Erythroblast (primary cell): Measurements from ENCODE around the gene ZP4.

Source experiments
- GATA1 ChIP-seq: IDR thresholded peaks from 2 replicates; pipeline ENCODE4 v1.6.1; 2011; ENCODE audit warnings: low read depth, mild to moderate bottlenecking, control low read depth, low read length, moderate library complexity
- POLR2A ChIP-seq: IDR thresholded peaks from 2 replicates; pipeline ENCODE4 v1.6.1; 2011; ENCODE audit warnings: mild to moderate bottlenecking, low read length

- TF ChIP-seq POLR2A (no peak), GATA1 (no peak)
Measured at GRCh38 chr1:237852342-237852741, 38.4 kb downstream of the ZP4 start.
